ENCODE results near the gene JAKMIP3. TPM values are rescaled to one million over a fixed set of nuclear protein-coding genes. Genes with fewer than 3 reads are reported as not detected.

The JAKMIP3 gene
- total RNA-seq, 1 experiment from 2014 or later, result 5.6 TPM

GRCh38 chr10:132100091-132100481 lies 34.3 kb downstream of the JAKMIP3 start:
- Histone ChIP-seq H4K20me1 (ENCODE audit: insufficient read depth) (no peaks in the 10 kb centered on the region), H3K27ac (no peak overlapping the region), H3K9me2 (ENCODE audit: insufficient read depth) (no peaks in the 10 kb centered on the region), H3K27me3 (ENCODE audit: insufficient read depth, low read depth) (no peaks in the 10 kb centered on the region), H3K4me2 (no peak overlapping the region), H3K4me1 (replicated peaks; ENCODE audit: insufficient read depth) (peaks cover 23% of the 10 kb centered on the region), H3K4me3 (no peak overlapping the region), H3K36me3 (ENCODE audit: low read depth) (no peaks in the 10 kb centered on the region), H2AFZ (no peak overlapping the region), H3F3A (ENCODE audit: insufficient read depth, low read depth) (peaks cover 19% of the 10 kb centered on the region), H3K79me2 (ENCODE audit: low read depth) (no peaks in the 10 kb centered on the region), H3K9me3 (ENCODE audit: insufficient read depth, low read depth) (no peaks in the 10 kb centered on the region)
- DNase-seq, result no peak
- BruUV-seq (replicated peaks), result no TSS peak
- CTCF ChIA-PET, result no interaction called here
- intact Hi-C loops (cut with micrococcal nuclease; ENCODE audit: unreplicated experiment), result no loop called here
- POLR2A ChIA-PET (ENCODE audit: unreplicated experiment), result no interaction called here
- TF ChIP-seq CTCF (conservative IDR thresholded peaks at IDR 0.05), result no peak

- CTCF ChIA-PET, result interaction anchor here (0.5 kb wide), 1 partner anchor 9 kb away, joined by 3 read pairs; no protein-coding TSS in a partner anchor
These were observed 35.0 kb downstream of the JAKMIP3 start for GRCh38 chr10:132100556-132101349.

GRCh38 chr10:132101529-132101928 lies 35.8 kb downstream of the JAKMIP3 start:
- DNase-seq, result no peak
- BruUV-seq (replicated peaks), result no TSS peak
- ChIA-PET CTCF (no interaction called here), POLR2A (ENCODE audit: unreplicated experiment) (no interaction called here)
- Histone ChIP-seq H3K79me2 (ENCODE audit: low read depth) (no peaks in the 10 kb centered on the region), H2AFZ (no peak overlapping the region), H3K27me3 (ENCODE audit: insufficient read depth, low read depth) (no peaks in the 10 kb centered on the region), H3K9me2 (ENCODE audit: insufficient read depth) (no peaks in the 10 kb centered on the region), H3K4me3 (no peak overlapping the region), H3K9me3 (ENCODE audit: insufficient read depth, low read depth) (no peaks in the 10 kb centered on the region), H4K20me1 (ENCODE audit: insufficient read depth) (no peaks in the 10 kb centered on the region), H3K4me2 (no peak overlapping the region), H3K27ac (no peak overlapping the region), H3K4me1 (replicated peaks; ENCODE audit: insufficient read depth) (peaks cover 10% of the 10 kb centered on the region), H3F3A (ENCODE audit: insufficient read depth, low read depth) (peaks cover 8% of the 10 kb centered on the region; the same call in 1 of the 2 replicates), H3K36me3 (ENCODE audit: low read depth) (no peaks in the 10 kb centered on the region)
- no peak for TF ChIP-seq EZH2 (IDR thresholded peaks at IDR 0.05; ENCODE audit: low read depth)
- TF ChIP-seq CTCF (conservative IDR thresholded peaks at IDR 0.05), result no peak
- intact Hi-C loops (cut with micrococcal nuclease; ENCODE audit: unreplicated experiment), result no loop called here

More at GRCh38 chr10:132100556-132101349, 35.0 kb downstream of the JAKMIP3 start:
- no TSS peak for BruUV-seq (replicated peaks)
- no peak overlapping the region for H3K4me2 ChIP-seq
- peaks cover 16% of the 10 kb centered on the region for H3K4me1 ChIP-seq (replicated peaks; ENCODE audit: insufficient read depth)
- no peaks in the 10 kb centered on the region for H3K9me2 ChIP-seq (ENCODE audit: insufficient read depth)
- DNase-seq, result no peak
- no peak overlapping the region for H3K4me3 ChIP-seq
- no peaks in the 10 kb centered on the region for H3K9me3 ChIP-seq (ENCODE audit: insufficient read depth, low read depth)
- H3K27ac ChIP-seq, result no peak overlapping the region
- no peaks in the 10 kb centered on the region for H3K79me2 ChIP-seq (ENCODE audit: low read depth)
- no peak overlapping the region for H2AFZ ChIP-seq
- H3K36me3 ChIP-seq (ENCODE audit: low read depth), result no peaks in the 10 kb centered on the region
- H3K27me3 ChIP-seq (ENCODE audit: insufficient read depth, low read depth), result no peaks in the 10 kb centered on the region
- POLR2A ChIA-PET (ENCODE audit: unreplicated experiment), result no interaction called here
- no peaks in the 10 kb centered on the region for H4K20me1 ChIP-seq (ENCODE audit: insufficient read depth)
- no peak for TF ChIP-seq CTCF (conservative IDR thresholded peaks at IDR 0.05)
- TF ChIP-seq EZH2 (IDR thresholded peaks at IDR 0.05; ENCODE audit: low read depth), result no peak
- intact Hi-C loops (cut with micrococcal nuclease; ENCODE audit: unreplicated experiment), result no loop called here
- peaks cover 13% of the 10 kb centered on the region for H3F3A ChIP-seq (ENCODE audit: insufficient read depth, low read depth)
